22Rv1 (cell line): Measurements from ENCODE around the gene CFAP74.

ENCODE experiments used
- ZFX ChIP-seq: fragments of 450-650 bp; IDR thresholded peaks from 2 replicates; pipeline ENCODE4 v1.6.1; 2017; ENCODE audit warnings: antibody characterized with exemption, borderline replicate concordance
- TF ChIP-seq, protein P1 (sequence below): fragments of 450-650 bp; IDR thresholded peaks from 2 replicates; pipeline ENCODE4 v1.5.1; 2017; ENCODE audit warnings: mild to moderate bottlenecking

DNA sequence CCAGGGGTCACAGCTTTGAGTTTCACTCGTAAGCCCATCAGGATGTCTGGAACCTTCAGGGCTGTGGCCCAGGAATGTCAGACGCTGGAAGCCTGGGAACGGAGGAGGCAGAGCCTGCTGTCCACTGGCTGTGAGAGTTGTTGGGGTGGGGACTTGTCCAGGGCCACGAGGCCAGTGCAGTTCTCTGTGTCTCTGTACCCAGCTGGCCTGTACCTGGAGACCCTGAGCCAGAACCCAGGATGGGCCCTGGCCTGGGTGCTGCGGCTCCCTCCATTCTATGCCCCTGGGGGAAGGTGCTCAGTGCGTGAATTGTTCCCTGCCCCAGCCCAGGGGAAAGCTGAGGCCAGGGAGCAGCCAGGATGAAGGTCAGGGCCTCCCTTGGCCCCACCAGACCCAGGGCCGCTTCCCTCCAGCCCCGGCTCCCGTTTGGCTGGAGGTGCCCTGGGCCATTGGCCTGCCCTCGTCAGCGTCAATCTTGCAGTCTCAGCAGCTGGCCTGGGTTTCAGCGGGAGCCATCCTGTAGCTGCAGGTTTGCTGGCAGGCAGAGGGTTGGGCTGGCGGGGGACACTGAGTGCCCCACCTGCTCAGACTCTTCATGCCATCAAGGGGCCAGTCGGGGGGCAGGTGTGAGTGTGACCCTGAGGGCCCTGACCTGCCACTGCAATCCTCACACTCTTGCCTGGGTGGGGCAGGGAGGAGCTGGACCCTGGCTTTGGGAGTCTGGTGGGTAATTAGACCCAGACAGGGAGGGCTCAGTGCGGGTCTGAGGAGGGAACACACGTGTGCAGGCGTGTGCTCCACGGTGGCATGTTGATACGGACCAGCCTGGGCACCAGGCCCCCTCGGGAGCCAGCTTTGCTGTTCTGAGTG is 89.2 kb downstream of the CFAP74 start:
- TF ChIP-seq, protein P1, sequence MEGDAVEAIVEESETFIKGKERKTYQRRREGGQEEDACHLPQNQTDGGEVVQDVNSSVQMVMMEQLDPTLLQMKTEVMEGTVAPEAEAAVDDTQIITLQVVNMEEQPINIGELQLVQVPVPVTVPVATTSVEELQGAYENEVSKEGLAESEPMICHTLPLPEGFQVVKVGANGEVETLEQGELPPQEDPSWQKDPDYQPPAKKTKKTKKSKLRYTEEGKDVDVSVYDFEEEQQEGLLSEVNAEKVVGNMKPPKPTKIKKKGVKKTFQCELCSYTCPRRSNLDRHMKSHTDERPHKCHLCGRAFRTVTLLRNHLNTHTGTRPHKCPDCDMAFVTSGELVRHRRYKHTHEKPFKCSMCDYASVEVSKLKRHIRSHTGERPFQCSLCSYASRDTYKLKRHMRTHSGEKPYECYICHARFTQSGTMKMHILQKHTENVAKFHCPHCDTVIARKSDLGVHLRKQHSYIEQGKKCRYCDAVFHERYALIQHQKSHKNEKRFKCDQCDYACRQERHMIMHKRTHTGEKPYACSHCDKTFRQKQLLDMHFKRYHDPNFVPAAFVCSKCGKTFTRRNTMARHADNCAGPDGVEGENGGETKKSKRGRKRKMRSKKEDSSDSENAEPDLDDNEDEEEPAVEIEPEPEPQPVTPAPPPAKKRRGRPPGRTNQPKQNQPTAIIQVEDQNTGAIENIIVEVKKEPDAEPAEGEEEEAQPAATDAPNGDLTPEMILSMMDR: no peak
- TF ChIP-seq ZFX: no peak
